ENCODE results near the gene LRRC2.

Gene LRRC2

DNA sequence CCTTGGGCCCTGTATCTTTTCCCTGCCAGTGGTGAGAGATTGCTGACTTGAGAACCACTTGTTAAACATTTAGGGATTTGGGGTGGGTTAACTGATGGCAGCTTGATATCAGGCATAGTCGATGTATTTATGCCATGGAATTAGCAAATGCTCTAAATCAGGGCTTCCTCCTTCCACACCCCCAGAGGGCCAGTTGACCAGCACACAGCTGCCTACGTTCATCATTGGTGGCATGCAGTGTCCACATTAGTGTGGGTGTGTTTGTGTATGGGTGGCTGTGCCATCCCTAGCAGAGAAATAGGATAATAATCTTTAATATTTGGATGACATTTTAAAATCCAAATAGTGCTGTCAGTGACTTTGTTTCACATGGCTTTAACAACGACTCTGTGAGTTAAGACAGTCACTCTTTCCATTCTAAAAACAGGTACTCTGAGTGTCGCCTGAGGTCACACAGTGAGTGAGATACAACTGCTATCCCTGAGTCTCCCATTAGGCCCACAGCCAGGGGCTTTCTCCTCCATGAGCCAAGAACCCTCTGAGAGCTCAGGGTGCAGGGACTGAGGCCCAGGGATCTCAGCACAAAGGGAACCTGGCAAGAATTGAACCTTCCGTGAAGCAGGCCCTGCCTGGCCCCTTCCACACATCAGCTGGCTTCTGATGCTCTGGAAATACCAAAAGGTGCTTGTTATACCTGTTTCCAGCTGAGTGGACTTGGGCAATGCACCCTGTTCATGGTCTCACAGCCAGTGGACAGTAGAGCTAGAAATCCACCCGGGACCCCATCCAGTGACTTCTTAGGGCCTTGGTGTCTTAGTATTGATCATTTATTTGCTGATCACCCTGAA, 97.1 kb downstream of the LRRC2 start:
- TF ChIP-seq EZH2 (IDR thresholded peaks at IDR 0.05; ENCODE audit: borderline replicate concordance, low read depth, low read length, severe bottlenecking) (no peak), CTCF (IDR thresholded peaks at IDR 0.05; ENCODE audit: borderline replicate concordance, extremely low read depth, low read length, poor library complexity, severe bottlenecking) (no peak)
- DNase-seq (no peak), ATAC-seq (ENCODE audit: insufficient read depth, low read depth) (no peak)
- Histone ChIP-seq H2AFZ (ENCODE audit: low read depth, low read length) (no peak overlapping the region), H3K9me3 (ENCODE audit: insufficient read depth, low read length, severe bottlenecking) (no peaks in the 10 kb centered on the region), H3K27ac (ENCODE audit: low read length) (no peak overlapping the region), H3K4me3 (ENCODE audit: low read depth in 1 of 2, low read length in 2 of 2) (no peak overlapping the region), H3K4me2 (ENCODE audit: insufficient read depth, low read length) (no peak overlapping the region), H3K79me2 (ENCODE audit: insufficient read depth, low read length) (no peaks in the 10 kb centered on the region), H3K27me3 (ENCODE audit: insufficient read depth, low read length, poor library complexity) (no peaks in the 10 kb centered on the region), H3K9ac (ENCODE audit: low read depth, low read length) (no peak overlapping the region), H3K4me1 (ENCODE audit: insufficient read depth, low read length) (no peaks in the 10 kb centered on the region), H4K20me1 (ENCODE audit: insufficient read depth, low read length) (no peaks in the 10 kb centered on the region), H3K36me3 (ENCODE audit: insufficient read depth, low read length) (no peaks in the 10 kb centered on the region)

GRCh38 chr3:46467562-46467961, 98.5 kb downstream of the LRRC2 start:
- Histone ChIP-seq H3K9ac (ENCODE audit: low read depth, low read length) (no peak overlapping the region), H3K4me1 (ENCODE audit: insufficient read depth, low read length) (no peaks in the 10 kb centered on the region), H3K9me3 (ENCODE audit: insufficient read depth, low read length, severe bottlenecking) (no peaks in the 10 kb centered on the region), H3K27me3 (ENCODE audit: insufficient read depth, low read length, poor library complexity) (no peaks in the 10 kb centered on the region), H3K4me3 (ENCODE audit: low read depth in 1 of 2, low read length in 2 of 2) (no peak overlapping the region), H3K4me2 (ENCODE audit: insufficient read depth, low read length) (no peak overlapping the region), H3K36me3 (ENCODE audit: insufficient read depth, low read length) (no peaks in the 10 kb centered on the region), H2AFZ (ENCODE audit: low read depth, low read length) (no peak overlapping the region), H3K79me2 (ENCODE audit: insufficient read depth, low read length) (no peaks in the 10 kb centered on the region), H4K20me1 (ENCODE audit: insufficient read depth, low read length) (no peaks in the 10 kb centered on the region), H3K27ac (ENCODE audit: low read length) (no peak overlapping the region)
- ATAC-seq (ENCODE audit: insufficient read depth, low read depth) (no peak), DNase-seq (no peak)
- TF ChIP-seq EZH2 (IDR thresholded peaks at IDR 0.05; ENCODE audit: borderline replicate concordance, low read depth, low read length, severe bottlenecking) = no peak
- no peak for TF ChIP-seq CTCF (IDR thresholded peaks at IDR 0.05; ENCODE audit: borderline replicate concordance, extremely low read depth, low read length, poor library complexity, severe bottlenecking)

GRCh38 chr3:46466871-46467403, 99.2 kb downstream of the LRRC2 start:
- DNase-seq (no peak), ATAC-seq (ENCODE audit: insufficient read depth, low read depth) (no peak)
- Histone ChIP-seq H3K27ac (ENCODE audit: low read length) (no peak overlapping the region), H3K79me2 (ENCODE audit: insufficient read depth, low read length) (no peaks in the 10 kb centered on the region), H3K9ac (ENCODE audit: low read depth, low read length) (no peak overlapping the region), H3K4me3 (ENCODE audit: low read depth in 1 of 2, low read length in 2 of 2) (no peak overlapping the region), H3K9me3 (ENCODE audit: insufficient read depth, low read length, severe bottlenecking) (no peaks in the 10 kb centered on the region), H3K4me1 (ENCODE audit: insufficient read depth, low read length) (no peaks in the 10 kb centered on the region), H2AFZ (ENCODE audit: low read depth, low read length) (no peak overlapping the region), H3K4me2 (ENCODE audit: insufficient read depth, low read length) (no peak overlapping the region), H3K36me3 (ENCODE audit: insufficient read depth, low read length) (no peaks in the 10 kb centered on the region), H4K20me1 (ENCODE audit: insufficient read depth, low read length) (no peaks in the 10 kb centered on the region), H3K27me3 (ENCODE audit: insufficient read depth, low read length, poor library complexity) (no peaks in the 10 kb centered on the region)
- no peak for TF ChIP-seq EZH2 (IDR thresholded peaks at IDR 0.05; ENCODE audit: borderline replicate concordance, low read depth, low read length, severe bottlenecking)

DNA sequence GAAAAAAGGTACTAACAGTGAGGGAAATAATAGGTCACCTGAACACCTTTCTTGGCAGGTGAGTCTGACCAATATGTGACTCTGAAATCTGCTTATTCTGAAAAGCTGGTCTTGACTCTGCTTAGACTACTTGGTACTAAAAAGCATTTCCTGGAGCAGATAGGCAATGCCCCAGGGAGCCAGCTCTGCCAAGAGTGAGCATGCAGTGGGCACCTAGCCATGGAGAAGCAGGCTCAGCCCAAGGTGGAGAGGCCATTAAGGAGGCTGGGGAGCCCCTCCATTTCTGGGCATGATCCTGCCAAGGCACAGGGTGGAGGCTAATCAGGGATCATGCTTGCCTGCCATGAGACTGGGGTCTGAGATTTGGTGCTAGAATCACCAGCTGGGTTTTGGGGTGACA, 99.8 kb downstream of the LRRC2 start:
- Histone ChIP-seq H4K20me1 (ENCODE audit: insufficient read depth, low read length) (no peaks in the 10 kb centered on the region), H3K9ac (ENCODE audit: low read depth, low read length) (no peak overlapping the region), H3K79me2 (ENCODE audit: insufficient read depth, low read length) (no peaks in the 10 kb centered on the region), H3K27me3 (ENCODE audit: insufficient read depth, low read length, poor library complexity) (no peaks in the 10 kb centered on the region), H3K4me2 (ENCODE audit: insufficient read depth, low read length) (no peak overlapping the region), H3K4me1 (ENCODE audit: insufficient read depth, low read length) (no peaks in the 10 kb centered on the region), H3K36me3 (ENCODE audit: insufficient read depth, low read length) (no peaks in the 10 kb centered on the region), H3K9me3 (ENCODE audit: insufficient read depth, low read length, severe bottlenecking) (no peaks in the 10 kb centered on the region), H3K4me3 (ENCODE audit: low read depth in 1 of 2, low read length in 2 of 2) (no peak overlapping the region), H3K27ac (ENCODE audit: low read length) (no peak overlapping the region), H2AFZ (ENCODE audit: low read depth, low read length) (no peak overlapping the region)
- DNase-seq = no peak
- ATAC-seq (ENCODE audit: insufficient read depth, low read depth) = no peak
- no peak for TF ChIP-seq CTCF (IDR thresholded peaks at IDR 0.05; ENCODE audit: borderline replicate concordance, extremely low read depth, low read length, poor library complexity, severe bottlenecking)
- TF ChIP-seq EZH2 (IDR thresholded peaks at IDR 0.05; ENCODE audit: borderline replicate concordance, low read depth, low read length, severe bottlenecking) = no peak

All from DND-41 (cell line).